Fibroblast of lung (primary cell): ENCODE results near the gene SRPK1. TPM values are rescaled to one million over a fixed set of nuclear protein-coding genes. Genes with fewer than 3 reads are reported as not detected.
A peak's percentile ranks its signal among the peaks of the same experiment; 100 is the strongest.

Source experiments
- DNase-seq, 2 donors: peaks; one replicate each; pipeline versions ENCODE4 v3.0.0 to v3.0.0-alpha.2; 2010; ENCODE audit warnings: low read depth in 2 of 2
- H2AFZ ChIP-seq: 2 replicates; pipeline ENCODE4 v1.5.1; 2012; ENCODE audit warnings: low read length, control low read depth, inconsistent platforms
- H3K27ac ChIP-seq: 2 replicates; pipeline ENCODE4 v1.5.1; 2011; ENCODE audit warnings: low read length, control low read depth; ENCODE audit not compliant: insufficient read depth
- H3K27me3 ChIP-seq: 2 replicates; pipeline ENCODE4 v1.5.1; 2011; ENCODE audit warnings: mild to moderate bottlenecking, low read length; ENCODE audit not compliant: control insufficient read depth, insufficient read depth
- H3K36me3 ChIP-seq: 2 replicates; pipeline ENCODE4 v1.5.1; 2011; ENCODE audit warnings: low read length; ENCODE audit not compliant: control insufficient read depth, insufficient read depth
- H3K4me1 ChIP-seq: 2 replicates; pipeline ENCODE4 v1.5.1; 2011; ENCODE audit warnings: low read length; ENCODE audit not compliant: control insufficient read depth, insufficient read depth; ENCODE audit errors: extremely low read depth
- H3K4me2 ChIP-seq: 2 replicates; pipeline ENCODE4 v1.5.1; 2011; ENCODE audit warnings: low read length, control low read depth; ENCODE audit not compliant: insufficient read depth; ENCODE audit errors: extremely low read depth
- H3K4me3 ChIP-seq, 4 experiments: fragments of 200-600 bp in 1 of 4; sonication (generic) in 1 of 4; replicated peaks in 1 of 4; 2 replicates each; pipeline ENCODE4 v1.5.1; 2011 to 2016; ENCODE audit warnings: low read length in 4 of 4, low read depth in 3 of 4, mild to moderate bottlenecking in 3 of 4, control low read depth in 2 of 4, inconsistent platforms in 1 of 4, mixed read lengths in 1 of 4; ENCODE audit not compliant: insufficient read depth in 1 of 4; ENCODE audit errors: control extremely low read depth in 1 of 4
- H3K79me2 ChIP-seq: 2 replicates; pipeline ENCODE4 v1.5.1; 2012; ENCODE audit warnings: mild to moderate bottlenecking, low read length, inconsistent platforms; ENCODE audit not compliant: control insufficient read depth, insufficient read depth
- H3K9ac ChIP-seq: 2 replicates; pipeline ENCODE4 v1.5.1; 2011; ENCODE audit warnings: mild to moderate bottlenecking, low read length, control low read depth; ENCODE audit not compliant: insufficient read depth
- H3K9me3 ChIP-seq: 2 replicates; pipeline ENCODE4 v1.5.1; 2012; ENCODE audit warnings: low read depth, low read length; ENCODE audit not compliant: control insufficient read depth, insufficient read depth
- H4K20me1 ChIP-seq: 2 replicates; pipeline ENCODE4 v1.5.1; 2011; ENCODE audit warnings: low read length; ENCODE audit not compliant: control insufficient read depth, insufficient read depth; ENCODE audit errors: extremely low read depth
- CTCF ChIP-seq, 2 donors: IDR thresholded peaks in 1 of 2; conservative IDR thresholded peaks in 1 of 2; 1 replicate in 1 of 2; 2 replicates in 1 of 2; pipeline ENCODE4 v1.5.1; 2011 to 2012; ENCODE audit warnings: low read length in 2 of 2, control low read depth in 1 of 2, inconsistent platforms in 1 of 2, low read depth in 1 of 2, mild to moderate bottlenecking in 1 of 2
- EZH2 ChIP-seq: IDR thresholded peaks from 2 replicates; pipeline ENCODE4 v1.5.1; 2012; ENCODE audit warnings: low read length, control low read depth, mild to moderate bottlenecking; ENCODE audit errors: missing control alignments
- polyA plus RNA-seq, 2 donors: library from polyadenylated mRNA; depleted of rRNA in 1 of 2; stranded (reverse) in 1 of 2; unstranded in 1 of 2; fragments of >200 nt; gene quantifications; 2 replicates each; pipeline ENCODE4 v1.2.1, GENCODE V29; 2011 to 2012; ENCODE audit warnings: missing spikeins in 1 of 2
- total RNA-seq: library from RNA; depleted of rRNA; stranded (reverse); fragments of >200 nt; gene quantifications from 2 replicates; pipeline ENCODE4 v1.2.1, GENCODE V29; 2014

Gene SRPK1
- total and polyA plus RNA-seq, 2 donors (not counting 1 experiment from before 2014, with no cell fraction given), result 22.2 to 44.8 TPM

- peak; percentile 33 to 40 for DNase-seq
- no peak for TF ChIP-seq EZH2
- no peak for TF ChIP-seq CTCF (conservative IDR thresholded peaks at IDR 0.05 in 1 of 2, IDR thresholded peaks at IDR 0.05 in 1 of 2; ENCODE audit: low read depth in 1 of 2, low read length in 2 of 2)
Observed at GRCh38 chr6:35960187-35960586, 39.3 kb upstream of the SRPK1 start.

DNA sequence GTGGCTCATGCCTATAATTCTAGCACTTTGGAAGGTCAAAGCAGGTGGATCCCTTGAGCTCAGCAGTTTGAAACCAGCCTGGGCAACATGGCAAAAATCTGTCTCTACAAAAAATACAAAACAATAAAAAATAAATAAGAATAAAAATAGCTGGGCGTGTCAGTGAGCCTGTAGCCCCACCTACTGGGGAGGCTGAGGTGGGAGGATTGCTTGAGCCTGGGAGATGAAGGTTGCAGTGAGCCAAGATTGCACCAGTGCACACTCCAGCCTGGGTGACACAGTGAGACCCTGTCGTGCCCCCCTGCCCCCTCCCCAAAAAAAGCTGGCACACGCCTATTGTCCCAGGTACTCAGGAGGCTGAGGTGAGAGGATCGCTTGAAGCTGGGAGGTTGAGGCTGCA, 35.1 kb upstream of the SRPK1 start:
- H4K20me1 ChIP-seq, result no peaks in the 10 kb centered on the region
- no peak overlapping the region for H2AFZ ChIP-seq
- H3K9ac ChIP-seq, result no peak overlapping the region
- no peaks in the 10 kb centered on the region for H3K36me3 ChIP-seq
- no peak for DNase-seq
- H3K27me3 ChIP-seq, result no peaks in the 10 kb centered on the region
- no peak overlapping the region for H3K4me2 ChIP-seq
- no peak overlapping the region for H3K4me3 ChIP-seq
- no peak overlapping the region for H3K27ac ChIP-seq
- H3K9me3 ChIP-seq, result no peaks in the 10 kb centered on the region
- no peaks in the 10 kb centered on the region for H3K79me2 ChIP-seq
- H3K4me1 ChIP-seq, result no peaks in the 10 kb centered on the region
- TF ChIP-seq EZH2 (no peak), CTCF (conservative IDR thresholded peaks at IDR 0.05 in 1 of 2, IDR thresholded peaks at IDR 0.05 in 1 of 2; ENCODE audit: low read depth in 1 of 2, low read length in 2 of 2) (peak in 1 of 2 donors; percentile 35)

More at GRCh38 chr6:35960187-35960586, 39.3 kb upstream of the SRPK1 start:
- Histone ChIP-seq H3K4me1 (no peaks in the 10 kb centered on the region), H3K36me3 (no peaks in the 10 kb centered on the region), H3K27ac (no peak overlapping the region), H3K4me2 (no peak overlapping the region), H3K9me3 (no peaks in the 10 kb centered on the region), H3K27me3 (no peaks in the 10 kb centered on the region), H3K79me2 (no peaks in the 10 kb centered on the region), H3K4me3 (no peak overlapping the region), H2AFZ (no peak overlapping the region), H3K9ac (no peak overlapping the region), H4K20me1 (no peaks in the 10 kb centered on the region)

GRCh38 chr6:35955521-35955920, 34.6 kb upstream of the SRPK1 start:
- no peak overlapping the region for H3K4me2 ChIP-seq
- H3K4me1 ChIP-seq, result no peaks in the 10 kb centered on the region
- no peak overlapping the region for H3K4me3 ChIP-seq

More at GRCh38 chr6:35955521-35955920, 34.6 kb upstream of the SRPK1 start:
- Histone ChIP-seq H3K9ac (no peak overlapping the region), H3K79me2 (no peaks in the 10 kb centered on the region), H3K9me3 (no peaks in the 10 kb centered on the region), H3K27ac (no peak overlapping the region), H2AFZ (no peak overlapping the region), H3K36me3 (no peaks in the 10 kb centered on the region), H3K27me3 (no peaks in the 10 kb centered on the region), H4K20me1 (no peaks in the 10 kb centered on the region)
- no peak for TF ChIP-seq CTCF (conservative IDR thresholded peaks at IDR 0.05 in 1 of 2, IDR thresholded peaks at IDR 0.05 in 1 of 2; ENCODE audit: low read depth in 1 of 2, low read length in 2 of 2)
- TF ChIP-seq EZH2, result no peak
- no peak for DNase-seq
